AG10803 (cell line): ENCODE measurements around the gene CCDC159.

Experiments used
- DNase-seq: peaks from one replicate; pipeline ENCODE4 v3.0.0; 2010; ENCODE audit warnings: low read depth
- H3K4me3 ChIP-seq: 2 replicates; pipeline ENCODE4 v1.5.1; 2011; ENCODE audit warnings: mild to moderate bottlenecking, low read length, control low read depth
- TF ChIP-seq, protein P1 (sequence below): conservative IDR thresholded peaks from 2 replicates; pipeline ENCODE4 v1.5.1; 2011; ENCODE audit warnings: mild to moderate bottlenecking, low read length, control low read depth, inconsistent platforms

Gene CCDC159

DNA sequence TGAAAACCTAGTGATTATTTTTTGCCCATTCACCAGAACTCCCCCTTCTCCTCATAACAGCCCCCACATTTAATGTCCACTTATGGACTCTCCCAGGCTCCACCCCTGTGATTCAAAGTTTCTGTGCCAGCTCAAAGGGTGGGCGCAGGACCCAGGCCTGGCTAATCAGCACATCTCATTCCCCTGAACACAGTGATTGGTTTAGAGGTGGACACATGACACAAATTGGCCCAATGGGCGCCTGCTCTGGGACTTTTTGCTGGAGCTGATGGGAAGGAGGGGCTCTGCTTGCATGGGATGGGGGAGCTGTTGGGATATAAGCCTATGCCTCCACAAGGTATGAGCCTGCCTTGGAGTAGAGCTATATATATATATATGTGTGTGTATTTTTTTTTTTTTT, 44.0 kb downstream of the CCDC159 start:
- H3K4me3 ChIP-seq, result no peak overlapping the region
- TF ChIP-seq, protein P1, sequence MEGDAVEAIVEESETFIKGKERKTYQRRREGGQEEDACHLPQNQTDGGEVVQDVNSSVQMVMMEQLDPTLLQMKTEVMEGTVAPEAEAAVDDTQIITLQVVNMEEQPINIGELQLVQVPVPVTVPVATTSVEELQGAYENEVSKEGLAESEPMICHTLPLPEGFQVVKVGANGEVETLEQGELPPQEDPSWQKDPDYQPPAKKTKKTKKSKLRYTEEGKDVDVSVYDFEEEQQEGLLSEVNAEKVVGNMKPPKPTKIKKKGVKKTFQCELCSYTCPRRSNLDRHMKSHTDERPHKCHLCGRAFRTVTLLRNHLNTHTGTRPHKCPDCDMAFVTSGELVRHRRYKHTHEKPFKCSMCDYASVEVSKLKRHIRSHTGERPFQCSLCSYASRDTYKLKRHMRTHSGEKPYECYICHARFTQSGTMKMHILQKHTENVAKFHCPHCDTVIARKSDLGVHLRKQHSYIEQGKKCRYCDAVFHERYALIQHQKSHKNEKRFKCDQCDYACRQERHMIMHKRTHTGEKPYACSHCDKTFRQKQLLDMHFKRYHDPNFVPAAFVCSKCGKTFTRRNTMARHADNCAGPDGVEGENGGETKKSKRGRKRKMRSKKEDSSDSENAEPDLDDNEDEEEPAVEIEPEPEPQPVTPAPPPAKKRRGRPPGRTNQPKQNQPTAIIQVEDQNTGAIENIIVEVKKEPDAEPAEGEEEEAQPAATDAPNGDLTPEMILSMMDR, result no peak
- DNase-seq, result no peak

GRCh38 chr19:11390933-11391680, 44.8 kb downstream of the CCDC159 start:
- H3K4me3 ChIP-seq, result no peak overlapping the region
- no peak for DNase-seq
- TF ChIP-seq, protein P1, result no peak

DNA sequence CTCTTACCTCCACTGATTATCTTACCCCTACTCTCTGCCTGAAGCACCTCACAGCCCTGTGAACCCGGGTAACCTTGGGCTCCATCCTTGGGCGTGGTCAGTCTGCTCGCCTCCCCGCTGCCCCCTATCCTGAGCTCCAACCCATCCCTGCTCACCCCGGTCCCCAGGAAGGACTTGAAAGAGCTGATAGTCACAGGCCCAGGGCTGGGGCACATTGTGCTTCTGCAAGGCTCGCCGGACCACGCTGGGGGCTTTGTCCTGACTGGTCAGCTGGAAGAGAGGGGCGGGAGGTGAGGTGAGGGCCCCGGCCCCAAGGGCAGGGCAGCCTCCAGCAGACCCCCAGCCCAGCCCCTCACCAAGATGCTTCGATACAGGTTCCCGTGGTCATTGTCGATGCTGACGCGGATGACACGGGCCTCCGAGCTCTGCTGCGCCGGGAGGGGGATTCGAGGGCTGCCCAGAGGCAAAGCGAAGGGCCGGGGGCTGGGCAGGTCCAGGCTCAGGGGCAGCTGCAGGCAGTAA, 50.8 kb downstream of the CCDC159 start:
- H3K4me3 ChIP-seq, result no peak overlapping the region
- TF ChIP-seq, protein P1, result no peak
- DNase-seq, result no peak

DNA sequence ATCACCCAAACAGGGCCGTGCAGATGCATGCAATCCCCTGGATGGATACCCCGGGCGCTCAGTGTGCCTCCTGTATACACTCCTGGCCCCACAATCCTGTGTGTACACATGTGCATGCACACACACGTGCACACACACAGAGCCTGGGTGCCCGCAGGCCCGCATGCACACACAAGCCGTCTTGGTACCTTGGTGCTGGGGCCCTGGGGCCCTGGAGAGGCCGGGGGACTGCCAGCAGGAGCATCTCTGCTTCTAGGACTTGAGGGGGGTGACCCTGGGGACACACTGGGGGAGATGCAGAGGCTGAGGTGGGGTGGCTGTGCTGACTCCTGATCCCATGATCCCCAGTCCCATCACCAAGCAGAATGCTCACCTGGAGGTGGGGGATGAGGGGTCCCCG, 53.3 kb downstream of the CCDC159 start:
- TF ChIP-seq, protein P1, result no peak
- no peak overlapping the region for H3K4me3 ChIP-seq
- DNase-seq, result no peak

DNA sequence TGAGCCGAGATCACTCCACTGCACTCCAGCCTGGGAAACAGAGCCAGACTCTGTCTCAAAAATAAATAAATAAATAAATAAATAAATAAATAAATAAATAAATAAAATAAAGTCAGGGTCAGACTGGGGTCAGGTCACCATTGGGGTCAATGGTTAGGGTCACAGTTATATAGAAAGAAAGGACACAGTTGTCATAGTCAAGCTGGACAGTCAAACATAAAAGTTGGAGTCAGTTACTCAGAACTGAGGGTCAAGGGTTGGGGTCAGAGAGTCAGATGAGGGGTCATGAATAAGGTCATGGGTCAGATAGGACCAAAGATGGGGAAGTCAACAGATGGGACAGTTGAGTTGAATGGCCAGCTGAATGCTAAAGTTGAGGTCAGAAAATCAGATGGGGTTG, 54.5 kb downstream of the CCDC159 start:
- no peak for DNase-seq
- no peak overlapping the region for H3K4me3 ChIP-seq
- TF ChIP-seq, protein P1, result no peak

- no peak overlapping the region for H3K4me3 ChIP-seq
- DNase-seq, result no peak
- TF ChIP-seq, protein P1, result no peak
Observed at GRCh38 chr19:11401808-11402543, 55.7 kb downstream of the CCDC159 start.
